Pancreas (tissue), 10 donors: ENCODE data around the gene RPP21. TPM values are rescaled to one million over a fixed set of nuclear protein-coding genes. Genes with fewer than 3 reads are reported as not detected.
A peak's percentile ranks its signal among the peaks of the same experiment; 100 is the strongest.

Experiments used
- ATAC-seq, 4 donors: fragments of 200-7000 bp; cut with Tn5 transposase; one replicate each; pipeline versions ENCODE4 v1.8.0 to v1.9.1; 2020; ENCODE audit warnings: mild to moderate bottlenecking in 4 of 4, moderate library complexity in 4 of 4
- DNase-seq, 6 donors: peaks; one replicate each; pipeline ENCODE4 v3.0.0-alpha.2; 2020
- FAIRE-seq: peaks from 2 replicates; lab custom pipeline; 2012; peaks lifted over from hg19 to GRCh38; lab: Jason Lieb, UNC
- H3K27ac ChIP-seq, 4 donors: fragments of 200-600 bp; sonication (generic); 1 replicate in 3 of 4; 2 replicates in 1 of 4; pipeline versions ENCODE4 v1.5.0 to v1.8.0; 2020
- H3K27me3 ChIP-seq, 4 donors: fragments of 200-600 bp; one replicate each; pipeline ENCODE4 v1.8.0; 2021
- H3K36me3 ChIP-seq, 3 donors: fragments of 200-600 bp; sonication (generic) in 1 of 3; one replicate each; pipeline versions ENCODE4 v1.5.0 to v1.8.0; 2020 to 2021
- H3K4me1 ChIP-seq, 3 donors: fragments of 200-600 bp; one replicate each; pipeline ENCODE4 v1.8.0; 2021
- H3K4me3 ChIP-seq, 4 donors: fragments of 200-600 bp; sonication (generic) in 2 of 4; one replicate each; pipeline versions ENCODE4 v1.5.0 to v1.8.0; 2020 to 2021
- H3K9me3 ChIP-seq, 4 donors: fragments of 200-600 bp; one replicate each; pipeline ENCODE4 v1.8.0; 2021
- CTCF ChIP-seq, 4 donors: fragments of 200-600 bp; sonication (generic) in 3 of 4; IDR thresholded peaks; one replicate each; pipeline versions ENCODE4 v1.5.0 to v1.8.0; 2021; ENCODE audit warnings: antibody characterized with exemption in 4 of 4
- WGBS, 2 donors: extraction: QIAGEN DNeasy Blood & Tissue Kit; methylation state at CpG; one replicate each; pipeline ENCODE4 v1.1.7; 2013; 5-methylcytosine and 5-hydroxymethylcytosine counted together
- intact Hi-C, 3 donors: fragments of 100-400 bp; cut with DNase I; formaldehyde crosslinking; loops; one replicate each; pipeline versions ENCODE4 v1.11.1 to v1.14.2; 2022
- polyA plus RNA-seq, 2 donors: library from polyadenylated mRNA; stranded (reverse); fragments of 200-250 nt; gene quantifications; one replicate each; pipeline ENCODE4 v1.2.3, GENCODE V29; 2013
- total RNA-seq, 6 donors: library from RNA; stranded (reverse); fragmentation: NEBNext Ultra II Directional in 4 of 6; extraction: Animal tissue kit (Norgen Biotek cat#: 25700) in 4 of 6; gene quantifications; one replicate each; pipeline versions ENCODE4 v1.2.1 to v1.2.4, GENCODE V29; 2021 to 2023
- donor health status: healthy with polysubstance abuse.
- donor health status: DM: no; HTN: no; CAD: no; lungs with moderate emphysema.
- donor health status: DM: no; HTN: no; CAD: no.
- donor health status: control.
- donor health status: control.
- donor health status: Bipolar disorder and iron deficiency.
- donor health status: DM: yes; HTN: yes; CAD: no.
- donor health status: DM: no; HTN: no; CAD: no.
- donor health status: DM: no; HTN: no; CAD: no.
- donor health status: DM: yes; HTN: yes; CAD: no.

RPP21 gene
- total and polyA plus RNA-seq, 8 donors = 21.2 to 93.1 (median 28.8) TPM

GRCh38 chr6:30325150-30325872, 19.6 kb upstream of the RPP21 start:
- H3K4me3 ChIP-seq = peak overlapping the region; percentile 64 to 89 (median 82)
- WGBS, 2 donors = 2% methylated on average over 10 of the region's 10 CpGs
- TF ChIP-seq CTCF (IDR thresholded peaks at IDR 0.05) = no peak
- H3K36me3 ChIP-seq = peaks cover 0 to 7% (median 4%) of the 10 kb centered on the region in 3 donors
- H3K4me1 ChIP-seq = peaks cover 12 to 28% (median 15%) of the 10 kb centered on the region in 3 donors
- peak overlapping the region; percentile 93 to 98 (median 96) for H3K27ac ChIP-seq
- peak; percentile 34 to 74 (median 53) for ATAC-seq
- no peaks in the 10 kb centered on the region for H3K9me3 ChIP-seq
- peak in 1 of 6 donors; percentile 30 for DNase-seq
- H3K27me3 ChIP-seq = no peaks in the 10 kb centered on the region
- no peak for FAIRE-seq
- intact Hi-C loops = no loop called here

- H3K4me3 ChIP-seq = peak overlapping the region; percentile 64 to 89 (median 82)
- no peaks in the 10 kb centered on the region for H3K9me3 ChIP-seq
- H3K36me3 ChIP-seq = peaks cover 0 to 11% (median 10%) of the 10 kb centered on the region in 3 donors
- FAIRE-seq = no peak
- 0 to 1% methylated on average over 29 of the region's 29 CpGs for WGBS, 2 donors
- peak; percentile 77 to 86 (median 80) for ATAC-seq
- peak overlapping the region; percentile 93 to 98 (median 96) for H3K27ac ChIP-seq
- peak in 4 of 6 donors; percentile 42 to 62 (median 48) for DNase-seq
- H3K4me1 ChIP-seq = peaks cover 12 to 28% (median 15%) of the 10 kb centered on the region in 3 donors
- no peak for TF ChIP-seq CTCF (IDR thresholded peaks at IDR 0.05)
- intact Hi-C loops = no loop called here
- H3K27me3 ChIP-seq = no peaks in the 10 kb centered on the region
Observed at GRCh38 chr6:30325873-30326525, 19.0 kb upstream of the RPP21 start.

- Histone ChIP-seq H3K9me3 (no peaks in the 10 kb centered on the region), H3K36me3 (peaks cover 0 to 15% (median 11%) of the 10 kb centered on the region in 3 donors), H3K4me1 (peaks cover 12 to 28% (median 15%) of the 10 kb centered on the region in 3 donors), H3K4me3 (peak within 1 kb of the TSS; percentile 64 to 89 (median 82)), H3K27ac (peak within 1 kb of the TSS; percentile 93 to 98 (median 96)), H3K27me3 (no peaks in the 10 kb centered on the region)
- WGBS, 2 donors = 0 to 1% methylated on average over 57 to 90 of the region's 90 CpGs
- DNase-seq (peak; percentile 80 to 94 (median 86)), ATAC-seq (peak; percentile 85 to 92 (median 88)), FAIRE-seq (no peak)
- intact Hi-C loops = no loop called here
- TF ChIP-seq CTCF (IDR thresholded peaks at IDR 0.05) = no peak
Observed at GRCh38 chr6:30326526-30327231, 18.3 kb upstream of the RPP21 start, which contains the start of gene TRIM39. Gene TRIM39 (plus strand): TSS chr6:30326927. CDS start chr6:30329318, 2,391 bp downstream.

- no peak for TF ChIP-seq CTCF (IDR thresholded peaks at IDR 0.05)
- WGBS, 2 donors = 1% methylated on average over 17 of the region's 17 CpGs
- DNase-seq (no peak), FAIRE-seq (no peak), ATAC-seq (no peak)
- Histone ChIP-seq H3K4me1 (peaks cover 12 to 28% (median 15%) of the 10 kb centered on the region in 3 donors), H3K9me3 (no peaks in the 10 kb centered on the region), H3K4me3 (peak overlapping the region; percentile 64 to 89 (median 82)), H3K36me3 (peaks cover 0 to 21% (median 11%) of the 10 kb centered on the region in 3 donors), H3K27me3 (no peaks in the 10 kb centered on the region), H3K27ac (peak overlapping the region; percentile 93 to 98 (median 96))
- intact Hi-C loops = no loop called here
Observed at GRCh38 chr6:30327232-30327746, 17.7 kb upstream of the RPP21 start.
